H4 (cell line): ENCODE results near the gene RYR2. TPM values are rescaled to one million over a fixed set of nuclear protein-coding genes. Genes with fewer than 3 reads are reported as not detected.

Experiments
- DNase-seq: peaks from one replicate; pipeline ENCODE4 v3.0.0-alpha.2; 2015; ENCODE audit warnings: low spot score
- total RNA-seq: library from RNA; depleted of rRNA; stranded (reverse); fragments of >200 nt; shearing (Covaris generic); gene quantifications from 2 replicates; pipeline ENCODE4 v1.2.3, GENCODE V29; 2014

RYR2 gene
- total RNA-seq, 1 experiment from 2014 or later: 1.7 TPM

DNA sequence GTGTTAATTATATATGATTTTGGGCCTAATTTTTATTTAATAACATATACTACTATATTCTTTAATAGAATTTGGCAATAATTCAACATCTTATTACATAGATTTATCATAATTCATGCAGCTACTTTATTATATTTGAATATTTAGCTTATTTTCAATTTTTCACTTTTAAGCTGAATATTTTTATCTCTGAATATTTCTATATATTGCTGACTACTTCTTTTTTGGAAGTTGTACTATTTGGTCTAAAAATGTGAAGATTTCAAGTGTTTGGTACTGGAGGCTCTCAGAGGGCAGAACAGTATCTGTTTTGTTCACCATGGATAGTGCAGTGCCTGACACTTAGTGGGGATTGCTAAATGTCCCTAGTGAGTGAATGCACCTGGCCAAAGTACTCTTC lies 389.5 kb downstream of the RYR2 start:
- no peak for DNase-seq

DNA sequence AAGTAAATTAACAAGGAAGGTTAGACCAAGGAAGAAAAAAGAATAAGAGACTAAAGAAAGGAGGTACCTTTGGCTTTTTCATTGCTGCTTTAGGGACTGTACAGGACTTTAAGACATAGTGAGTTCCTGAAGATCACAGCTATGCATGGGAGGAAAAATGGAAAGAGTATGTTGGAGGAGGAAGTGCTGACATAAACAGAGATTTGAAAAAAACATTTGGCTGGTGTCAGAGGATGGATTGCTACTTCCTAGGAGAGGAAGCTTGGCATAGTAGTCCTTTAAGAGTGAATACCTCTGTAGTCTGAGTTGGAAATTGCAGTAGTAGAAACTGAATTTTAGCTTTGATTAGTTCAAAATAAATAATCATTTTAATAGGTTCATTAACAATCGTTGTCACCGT lies 398.4 kb downstream of the RYR2 start:
- DNase-seq: no peak

DNA sequence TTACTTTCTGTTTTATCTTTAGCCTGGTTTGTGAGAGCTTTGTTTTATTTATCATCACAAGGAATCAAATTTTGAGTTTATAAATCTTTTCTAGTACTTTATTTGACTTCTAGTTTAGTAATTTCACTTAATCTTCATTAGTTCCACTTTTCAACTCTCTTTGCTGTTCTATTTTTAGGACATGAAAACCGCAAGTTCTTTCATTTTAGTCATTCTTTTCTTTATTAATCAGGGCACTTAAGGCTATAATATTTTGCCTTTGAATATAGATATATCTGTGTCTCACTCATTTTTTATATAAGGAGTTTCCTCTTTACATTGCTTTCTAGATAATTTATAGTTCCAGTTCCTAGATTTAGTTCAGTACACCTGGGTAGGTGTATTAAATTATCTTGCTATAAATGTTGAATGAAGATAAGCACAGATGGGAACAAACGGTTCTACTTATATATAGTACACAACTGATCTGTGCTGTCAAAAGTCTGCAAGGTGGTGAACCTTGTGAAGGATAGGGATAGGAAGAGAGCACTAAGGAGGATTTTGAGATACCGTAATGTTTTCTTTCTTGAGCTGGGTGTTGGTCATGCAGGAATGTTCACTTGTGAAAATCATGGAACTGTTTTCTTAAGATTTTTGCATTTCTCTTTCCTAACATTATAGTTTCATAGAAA lies 402.3 kb downstream of the RYR2 start:
- no peak for DNase-seq

DNA sequence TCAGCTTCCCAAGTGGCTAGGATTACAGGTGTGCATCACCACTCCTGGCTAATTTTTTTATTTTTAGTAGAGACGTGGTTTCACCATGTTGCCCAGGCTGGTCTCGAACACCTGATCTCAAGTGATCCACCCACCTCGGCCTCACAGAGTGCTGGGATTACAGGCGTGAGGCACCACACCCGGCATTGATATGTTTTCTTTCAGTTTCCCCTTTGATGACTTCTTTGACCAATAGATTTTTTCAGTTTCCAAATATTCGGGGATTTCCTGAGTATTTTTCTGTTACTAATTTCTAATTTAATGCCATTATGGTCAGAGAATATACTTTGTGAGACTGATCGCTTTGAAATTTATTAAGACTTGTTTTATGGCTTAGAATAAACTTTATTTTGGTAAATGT lies 406.1 kb downstream of the RYR2 start:
- no peak for DNase-seq

DNA sequence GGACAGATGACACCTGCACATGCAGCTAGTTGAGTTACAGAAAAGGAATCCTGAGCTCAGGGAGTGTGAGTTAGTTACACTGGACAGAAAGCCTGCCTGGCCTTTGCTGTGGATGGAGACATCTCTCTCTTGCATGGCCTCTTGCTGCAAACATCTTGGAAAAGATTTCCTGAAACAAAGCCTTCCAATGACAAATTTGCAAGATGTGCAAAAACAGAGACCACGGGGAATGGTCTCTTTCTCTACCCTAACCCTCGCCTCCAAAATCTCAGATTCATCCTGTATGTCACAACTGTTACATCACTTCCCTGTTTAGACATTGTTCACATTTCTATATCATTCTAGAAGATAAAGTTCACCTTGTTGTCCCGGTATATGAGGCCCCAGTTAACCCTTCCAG lies 415.6 kb downstream of the RYR2 start:
- no peak for DNase-seq

DNA sequence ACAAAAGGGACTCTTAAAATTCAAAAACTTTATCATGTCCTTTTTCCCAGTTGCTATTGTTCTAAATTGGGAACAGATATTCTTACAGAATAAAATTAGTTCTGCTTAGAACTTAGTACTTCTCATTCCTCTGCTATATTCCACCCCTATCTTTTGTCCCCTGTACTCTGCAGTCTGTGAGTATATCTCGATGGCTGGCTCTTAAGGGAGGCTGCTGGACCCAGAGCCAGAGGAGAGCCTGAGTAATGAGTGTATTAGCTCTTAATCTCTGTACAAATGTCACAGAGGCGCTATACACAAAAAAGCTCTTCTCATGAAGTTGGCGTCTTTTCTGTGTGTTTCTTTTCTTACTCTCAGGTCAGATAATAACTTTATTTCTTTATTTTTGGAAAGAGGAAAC lies 425.3 kb downstream of the RYR2 start:
- DNase-seq: no peak

DNA sequence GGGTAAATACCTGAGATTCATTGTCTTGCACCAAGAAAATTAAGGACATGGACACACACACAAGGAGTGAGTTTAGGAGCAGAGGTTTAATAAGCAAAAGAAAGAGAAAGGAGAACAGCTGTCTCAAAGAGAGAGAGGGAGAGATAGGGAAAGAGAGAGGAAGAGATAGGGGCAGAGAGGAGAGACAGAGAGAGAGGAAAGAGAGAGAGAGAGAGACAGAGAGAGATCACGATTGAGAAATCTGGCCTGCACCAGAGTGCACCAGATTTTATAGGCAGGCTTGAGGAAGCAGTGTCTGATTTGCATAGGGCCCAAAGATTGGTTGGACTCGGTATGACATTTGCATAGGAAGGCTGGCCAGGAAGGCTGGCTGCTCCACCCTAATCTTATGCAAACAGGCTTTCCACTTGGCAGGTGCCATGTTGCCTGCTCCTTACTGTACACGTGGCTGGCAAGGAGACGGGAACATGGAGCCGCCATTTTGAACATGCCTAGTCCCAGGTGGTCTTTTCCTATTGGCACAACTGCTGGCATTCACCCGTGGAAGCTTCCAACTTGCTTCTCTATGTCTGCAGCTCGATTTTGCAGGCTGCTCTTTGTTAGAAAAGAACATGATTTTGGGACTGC lies 428.8 kb downstream of the RYR2 start:
- peak; percentile 93 for DNase-seq

DNA sequence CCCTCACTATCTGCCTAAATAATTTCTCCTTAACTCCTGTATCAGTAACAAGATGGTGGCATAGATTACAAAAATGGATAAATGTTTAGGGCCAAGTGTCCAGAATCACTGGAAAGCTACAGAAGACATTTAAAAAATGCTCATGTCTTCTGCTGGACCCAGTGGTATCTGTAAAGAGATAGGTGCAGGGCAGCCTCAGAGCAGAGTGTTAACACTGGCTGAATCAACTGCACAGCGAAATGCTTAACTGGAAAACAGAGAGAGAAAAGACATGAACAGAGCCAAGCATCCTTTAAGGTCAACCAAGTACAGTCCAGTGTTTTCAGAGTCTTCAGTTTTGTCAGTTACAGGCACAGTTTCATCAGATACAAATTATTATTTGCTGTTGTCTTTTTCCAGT lies 429.4 kb downstream of the RYR2 start:
- no peak for DNase-seq

DNA sequence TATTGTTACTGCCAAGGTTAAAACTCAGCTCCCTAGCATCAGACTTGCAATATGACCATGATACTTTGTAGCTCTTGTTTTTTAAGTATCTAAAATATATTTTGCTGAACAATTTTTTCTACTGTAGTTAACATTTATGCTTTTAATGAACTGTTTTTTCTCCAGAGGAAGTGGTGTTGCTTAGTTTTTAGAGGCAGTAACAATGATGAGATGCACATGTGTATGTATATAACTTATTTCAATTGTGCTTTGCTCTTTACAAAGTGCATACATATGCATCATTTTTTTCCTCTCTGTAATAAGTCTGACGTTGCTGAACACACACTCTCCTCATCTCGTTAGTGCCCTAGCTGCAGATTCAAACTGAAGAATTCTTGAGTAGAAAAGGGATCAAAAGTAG lies 430.0 kb downstream of the RYR2 start:
- DNase-seq: no peak

DNA sequence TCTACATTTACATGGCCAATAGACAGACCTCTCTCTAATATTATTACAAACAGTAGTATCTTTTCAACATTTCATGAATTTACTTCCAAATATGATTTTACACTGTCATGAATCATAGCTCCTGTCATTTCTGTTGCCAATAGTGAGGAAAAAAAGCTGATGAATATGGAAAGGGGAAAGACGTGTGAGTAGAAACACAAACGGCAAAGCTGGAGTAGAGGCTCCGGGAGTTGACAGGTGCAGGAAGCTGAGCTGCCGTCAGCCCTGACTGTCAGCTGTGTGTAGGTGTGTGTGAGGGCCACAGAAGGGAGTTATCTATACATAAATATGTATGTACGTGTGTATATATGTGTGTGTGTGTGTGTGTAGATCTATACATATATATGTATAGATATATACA lies 431.9 kb downstream of the RYR2 start:
- DNase-seq: no peak

DNA sequence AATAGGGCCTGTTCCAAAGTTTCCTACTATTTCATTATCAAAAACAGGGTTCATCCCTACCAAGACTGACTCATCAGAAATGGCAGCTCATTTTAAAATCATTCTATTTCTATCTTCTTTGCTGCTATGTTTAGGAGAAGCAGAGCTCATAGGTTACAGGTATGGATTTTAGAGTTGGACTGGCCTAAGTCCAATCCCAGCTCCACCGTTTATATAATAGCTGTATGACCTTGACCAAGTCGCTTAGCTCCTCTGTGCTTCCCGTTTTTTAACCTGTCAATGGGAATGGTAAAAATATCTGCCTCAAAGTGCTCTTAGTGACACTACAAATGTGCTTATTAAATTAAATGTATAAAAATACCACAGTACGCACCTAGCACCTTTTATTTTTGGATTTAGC lies 436.1 kb downstream of the RYR2 start:
- no peak for DNase-seq

DNA sequence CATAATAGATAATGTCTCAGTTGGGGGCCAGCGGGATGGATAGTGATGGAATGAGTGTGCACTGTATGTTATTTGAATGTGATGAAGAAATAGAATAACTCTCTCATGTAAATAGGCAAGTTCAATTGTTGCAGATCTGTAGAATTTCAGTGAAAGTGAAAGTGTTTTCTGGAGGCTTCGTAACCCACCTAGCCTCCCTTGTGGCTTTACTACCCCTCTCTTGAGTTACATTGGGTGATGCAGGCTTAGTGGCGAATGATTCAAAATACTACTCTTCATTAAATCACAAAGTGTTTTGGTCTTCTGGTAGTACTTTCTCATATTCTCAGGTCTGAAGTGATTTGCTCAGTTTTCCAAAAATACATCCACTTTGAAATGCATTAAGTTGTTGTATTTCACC lies 436.9 kb downstream of the RYR2 start:
- no peak for DNase-seq

DNA sequence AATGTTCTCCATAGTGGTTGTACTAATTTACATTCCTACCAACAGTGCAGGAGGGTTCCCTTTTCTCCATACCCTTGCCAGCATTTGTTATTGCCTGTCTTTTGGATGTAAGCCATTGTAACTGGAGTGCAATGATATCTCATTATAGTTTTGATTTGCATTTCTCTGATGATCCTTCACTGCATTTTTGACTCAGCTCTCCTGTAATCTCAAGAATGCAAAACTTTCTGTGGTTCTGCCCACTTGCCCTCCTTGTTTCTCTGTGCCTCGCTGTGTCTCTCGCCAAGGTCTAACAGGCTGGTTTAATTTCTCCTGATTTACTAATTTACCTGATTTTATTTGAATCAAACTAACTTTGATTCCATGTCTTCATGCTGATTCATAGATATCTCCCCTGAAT lies 440.8 kb downstream of the RYR2 start:
- no peak for DNase-seq

DNA sequence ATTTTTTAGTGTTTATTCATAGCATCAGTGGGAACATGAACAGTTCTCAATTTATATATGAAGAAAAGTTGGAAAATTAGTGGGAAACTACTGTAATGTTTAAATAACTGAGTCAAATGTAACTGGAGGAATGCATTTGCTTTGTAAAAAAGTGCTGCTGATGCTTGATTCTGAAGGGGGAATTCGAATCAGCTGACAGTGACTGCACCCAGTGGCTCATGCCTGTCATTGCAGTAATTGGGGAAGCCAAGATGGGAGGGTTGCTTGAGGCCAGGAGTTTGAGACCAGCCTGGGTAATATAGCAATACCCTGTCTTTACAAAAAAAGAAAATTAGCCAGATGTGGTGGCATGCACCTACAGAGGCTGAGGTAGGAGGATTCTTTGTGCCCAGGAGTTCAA lies 450.4 kb downstream of the RYR2 start:
- DNase-seq: peak; percentile 10

DNA sequence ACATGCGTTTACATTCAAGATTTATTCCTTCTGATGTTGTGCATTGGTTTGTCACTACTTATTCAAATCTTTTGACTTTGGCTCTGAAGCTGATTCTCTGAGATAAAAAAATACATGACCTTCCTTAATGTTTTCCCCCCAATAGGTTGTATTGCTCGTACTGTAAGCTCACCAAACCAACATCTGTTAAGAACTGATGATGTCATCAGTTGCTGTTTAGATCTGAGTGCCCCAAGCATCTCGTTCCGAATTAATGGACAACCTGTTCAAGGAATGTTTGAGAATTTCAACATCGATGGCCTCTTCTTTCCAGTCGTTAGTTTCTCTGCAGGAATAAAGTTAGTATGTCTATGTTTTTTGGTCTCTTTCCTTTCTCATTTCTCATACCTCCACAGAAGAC lies 458.6 kb downstream of the RYR2 start:
- DNase-seq: no peak

DNA sequence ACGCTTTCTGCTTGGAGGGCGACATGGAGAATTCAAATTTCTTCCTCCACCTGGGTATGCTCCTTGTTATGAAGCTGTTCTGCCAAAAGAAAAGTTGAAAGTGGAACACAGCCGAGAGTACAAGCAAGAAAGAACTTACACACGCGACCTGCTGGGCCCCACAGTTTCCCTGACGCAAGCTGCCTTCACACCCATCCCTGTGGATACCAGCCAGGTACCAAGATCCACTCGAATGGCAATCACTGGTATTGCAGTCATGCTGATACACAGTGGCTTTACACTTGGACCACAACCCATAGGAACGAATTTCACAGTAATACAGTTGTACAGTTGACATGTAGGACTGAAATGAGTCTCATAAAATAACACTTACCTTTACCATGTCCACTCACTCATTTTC lies 461.3 kb downstream of the RYR2 start:
- no peak for DNase-seq

DNA sequence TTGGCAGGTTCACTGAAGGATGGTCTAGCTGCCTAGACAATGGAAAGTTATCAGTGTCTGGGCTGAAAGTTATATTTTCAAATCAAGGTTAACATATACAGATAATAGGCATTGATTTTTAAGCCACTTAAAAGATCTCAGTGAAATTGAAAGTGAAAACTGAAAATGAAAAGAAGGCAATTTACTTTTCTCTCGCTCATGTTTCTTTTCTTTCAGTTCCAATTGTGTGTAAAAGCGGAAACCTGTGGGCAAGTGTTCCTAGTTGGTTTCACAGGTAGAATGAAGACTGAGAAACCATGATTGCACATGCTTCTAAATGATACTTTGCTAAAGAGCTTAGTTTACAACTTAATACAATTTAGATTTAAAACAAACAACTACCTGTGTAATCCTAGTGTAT lies 465.0 kb downstream of the RYR2 start:
- no peak for DNase-seq

DNA sequence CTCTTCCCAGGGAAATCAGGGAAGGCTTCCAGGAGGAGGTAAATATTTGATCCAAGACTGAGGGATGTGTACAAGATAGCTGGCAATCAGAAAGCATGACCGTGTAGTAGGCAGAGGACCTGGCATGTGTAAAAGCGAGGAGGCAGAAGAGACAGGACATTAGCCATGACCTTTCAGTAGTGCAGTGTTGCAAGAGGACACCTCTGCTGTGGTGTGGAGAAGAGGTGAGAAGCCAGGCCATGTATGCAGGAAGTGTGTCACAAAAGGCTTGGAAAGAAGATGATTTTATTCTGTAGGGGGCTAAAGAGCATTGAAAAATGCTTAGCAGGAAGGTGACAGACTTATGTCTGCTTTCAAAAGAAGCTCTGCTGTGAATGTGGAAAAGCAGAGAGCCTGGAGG lies 467.8 kb downstream of the RYR2 start:
- no peak for DNase-seq

DNA sequence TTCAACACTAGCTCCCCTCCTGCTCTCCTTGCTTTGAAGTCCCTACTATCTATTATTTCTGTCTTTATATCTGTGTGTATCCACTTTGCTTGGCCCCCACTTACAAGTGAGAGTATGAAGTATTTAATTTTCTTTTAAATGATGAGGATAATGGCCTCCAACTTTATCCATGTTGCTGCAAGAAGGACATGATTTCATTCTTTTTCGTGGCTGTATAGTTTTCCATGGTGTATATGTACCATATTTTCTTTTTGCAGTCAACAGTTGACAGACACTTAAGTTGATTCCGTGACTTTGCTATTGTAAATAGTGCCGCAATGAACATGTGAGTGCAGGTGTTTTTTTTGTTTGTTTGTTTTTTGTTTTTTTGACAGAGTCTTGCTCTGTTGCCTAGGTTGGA lies 483.1 kb downstream of the RYR2 start:
- no peak for DNase-seq

DNA sequence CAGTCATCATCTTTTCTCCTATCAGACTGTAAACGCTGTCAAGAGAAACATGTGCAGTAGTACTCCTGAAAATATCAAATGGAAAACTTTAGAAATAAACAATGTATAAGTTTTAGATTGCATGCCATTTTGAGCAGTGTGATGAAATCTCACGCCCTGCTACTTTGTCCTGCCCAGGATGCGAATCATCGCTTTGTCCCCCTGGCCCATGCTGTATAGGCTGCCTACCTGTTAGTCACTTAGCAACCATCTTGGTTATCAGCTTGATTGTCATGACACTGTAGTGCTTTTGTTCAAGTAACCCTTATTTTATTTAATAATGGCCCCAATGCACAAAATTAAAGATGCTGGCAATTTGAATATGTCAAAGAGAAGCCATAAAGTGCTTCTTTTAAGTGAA lies 485.8 kb downstream of the RYR2 start:
- no peak for DNase-seq

DNA sequence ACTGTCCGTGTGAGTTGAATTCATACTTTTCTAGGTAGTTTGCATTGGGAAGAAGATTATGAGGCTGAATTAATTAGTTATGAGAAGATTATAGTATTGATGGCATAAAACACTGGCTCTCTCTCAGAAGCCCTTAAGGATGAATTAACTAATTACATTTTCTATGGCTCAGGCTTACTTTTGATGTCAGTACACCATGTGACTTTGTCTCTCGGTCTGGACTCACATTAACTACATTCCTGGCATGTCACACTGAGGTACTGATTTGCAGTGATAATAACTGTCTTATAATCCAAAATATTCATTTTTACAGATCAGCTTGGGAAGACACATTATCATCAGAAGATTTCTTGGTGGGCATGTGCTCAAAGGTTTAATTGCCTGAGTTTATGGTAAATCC lies 486.6 kb downstream of the RYR2 start:
- DNase-seq: no peak

DNA sequence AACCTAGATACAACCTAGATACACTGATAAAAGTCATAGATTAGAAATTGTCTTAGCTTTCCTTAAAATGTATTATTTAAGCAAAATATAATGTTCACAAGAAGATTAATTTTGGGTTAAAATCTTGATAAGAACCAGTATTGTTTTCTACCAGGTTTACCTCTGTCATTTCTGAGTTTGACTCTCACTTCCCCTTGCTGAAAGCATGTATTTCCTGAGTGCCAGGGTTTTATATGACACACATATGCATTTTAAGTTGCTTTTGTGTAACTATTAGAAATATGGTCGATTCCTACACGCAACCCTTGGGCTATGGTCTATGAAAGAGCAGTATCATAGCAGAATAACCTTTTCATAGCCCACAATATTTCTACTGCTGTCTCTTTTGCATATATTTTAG lies 497.1 kb downstream of the RYR2 start:
- DNase-seq: no peak

DNA sequence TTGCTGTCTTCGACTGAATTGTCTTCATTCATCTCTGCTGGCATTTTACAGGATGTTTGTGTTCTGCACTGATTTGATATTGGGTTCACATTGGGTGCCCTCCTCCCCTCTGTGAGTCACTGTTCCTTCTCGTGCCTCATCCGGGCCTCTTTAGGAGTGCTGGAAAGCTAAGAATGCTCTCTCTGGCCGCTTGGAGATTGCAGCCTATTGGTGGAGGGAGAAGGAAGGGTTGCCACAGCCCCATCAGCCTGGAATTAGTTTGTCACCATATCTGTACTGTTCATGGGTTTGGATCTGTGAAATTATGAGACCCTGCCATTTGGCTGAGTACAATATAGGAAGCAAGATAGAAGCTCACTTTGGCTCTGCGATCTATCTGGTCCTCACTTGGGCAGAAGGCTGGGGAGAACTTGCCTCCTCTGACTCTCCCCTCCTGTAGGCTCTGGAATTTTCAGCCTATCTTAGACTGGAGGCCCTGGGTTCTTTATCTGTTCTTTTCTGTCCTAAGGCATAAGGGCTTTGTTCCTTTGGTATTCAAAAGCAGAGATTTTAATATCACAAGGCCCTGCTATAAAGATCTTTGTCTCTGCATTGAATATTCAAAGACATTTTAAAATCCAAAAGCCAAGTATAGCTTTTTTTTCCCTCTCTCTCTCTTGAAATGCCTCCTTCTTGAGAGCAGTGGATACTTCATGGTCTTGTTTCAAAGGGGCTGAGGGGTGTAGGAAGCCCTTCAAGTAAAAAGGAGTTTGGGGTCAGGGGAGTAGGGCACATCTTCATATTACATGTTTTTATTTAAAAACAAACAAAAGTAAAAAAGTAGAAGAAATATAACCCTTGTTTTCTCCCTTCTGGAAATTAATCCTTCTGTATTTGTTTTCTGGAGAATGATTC lies 500.8 kb downstream of the RYR2 start:
- peak; percentile 13 for DNase-seq
